ENCODE data around the gene MYO1C.

Gene MYO1C

GRCh38 chr17:1438593-1439083 lies 53.8 kb downstream of the MYO1C start:
- no peak overlapping the region for H3K4me3 ChIP-seq (replicated peaks; ENCODE audit: low read depth, low read length)
- peak; percentile 73 for DNase-seq (ENCODE audit: low read depth)
- no peak for TF ChIP-seq CTCF (IDR thresholded peaks at IDR 0.05; ENCODE audit: low read length, missing control alignments)

- no peak for DNase-seq (ENCODE audit: low read depth)
- no peak for TF ChIP-seq CTCF (IDR thresholded peaks at IDR 0.05; ENCODE audit: low read length, missing control alignments)
- H3K4me3 ChIP-seq (replicated peaks; ENCODE audit: low read depth, low read length): no peak overlapping the region
These were observed 57.2 kb downstream of the MYO1C start for GRCh38 chr17:1435326-1435725.

GRCh38 chr17:1434150-1434549 lies 58.3 kb downstream of the MYO1C start:
- no peak for TF ChIP-seq CTCF (IDR thresholded peaks at IDR 0.05; ENCODE audit: low read length, missing control alignments)
- no peak for DNase-seq (ENCODE audit: low read depth)
- H3K4me3 ChIP-seq (replicated peaks; ENCODE audit: low read depth, low read length): no peak overlapping the region

GRCh38 chr17:1431631-1432104 lies 60.8 kb downstream of the MYO1C start:
- no peak for DNase-seq (ENCODE audit: low read depth)
- no peak for TF ChIP-seq CTCF (IDR thresholded peaks at IDR 0.05; ENCODE audit: low read length, missing control alignments)

GRCh38 chr17:1423456-1424135 lies 68.9 kb downstream of the MYO1C start:
- DNase-seq (ENCODE audit: low read depth): no peak
- peak overlapping the region; percentile 33 for H3K4me3 ChIP-seq (replicated peaks; ENCODE audit: low read depth, low read length)
- no peak for TF ChIP-seq CTCF (IDR thresholded peaks at IDR 0.05; ENCODE audit: low read length, missing control alignments)

More at GRCh38 chr17:1431631-1432104, 60.8 kb downstream of the MYO1C start:
- H3K4me3 ChIP-seq (replicated peaks; ENCODE audit: low read depth, low read length): no peak overlapping the region

GRCh38 chr17:1422885-1423284 lies 69.6 kb downstream of the MYO1C start:
- peak; percentile 96 for DNase-seq (ENCODE audit: low read depth)
- peak overlapping the region; percentile 33 for H3K4me3 ChIP-seq (replicated peaks; ENCODE audit: low read depth, low read length)
- no peak for TF ChIP-seq CTCF (IDR thresholded peaks at IDR 0.05; ENCODE audit: low read length, missing control alignments)

- no peak for DNase-seq (ENCODE audit: low read depth)
- H3K4me3 ChIP-seq (replicated peaks; ENCODE audit: low read depth, low read length): no peak overlapping the region
- TF ChIP-seq CTCF (IDR thresholded peaks at IDR 0.05; ENCODE audit: low read length, missing control alignments): no peak
These were observed 71.0 kb downstream of the MYO1C start for GRCh38 chr17:1421470-1421869.

Measured in fibroblast of pulmonary artery (primary cell).